Measurements from ENCODE around the gene IMMT. TPM values are rescaled to one million over a fixed set of nuclear protein-coding genes. Genes with fewer than 3 reads are reported as not detected.
"Not testable (repeated sequence)": the region's sequence is repeated elsewhere in the genome, so short reads cannot be mapped to it uniquely, and the experiment has no call there.

The IMMT gene
- total RNA-seq, 1 donor from 2014 or later = 181 TPM

GRCh38 chr2:86202336-86202692, 7.1 kb upstream of the IMMT start:
- Mint-ChIP-seq H3K27me3 (no peaks in the 10 kb centered on the region), H3K36me3 (ENCODE audit: low read depth) (peaks cover 13% of the 10 kb centered on the region), H3K4me1 (peaks cover 17% of the 10 kb centered on the region), H3K9me3 (no peaks in the 10 kb centered on the region), H3K27ac (no peak overlapping the region), H3K4me3 (no peak overlapping the region)
- DNase-seq = no peak
- intact Hi-C loops (cut with micrococcal nuclease) = no loop called here

- Mint-ChIP-seq H3K9me3 (no peaks in the 10 kb centered on the region), H3K27me3 (no peaks in the 10 kb centered on the region), H3K36me3 (ENCODE audit: low read depth) (peaks cover 9% of the 10 kb centered on the region), H3K4me1 (peaks cover 20% of the 10 kb centered on the region), H3K27ac (no peak overlapping the region), H3K4me3 (no peak overlapping the region)
- intact Hi-C loops (cut with micrococcal nuclease) = no loop called here
- no peak for DNase-seq
These were observed 6.5 kb upstream of the IMMT start for GRCh38 chr2:86201671-86202335.

- H3K9me3 Mint-ChIP-seq; H3K27ac Mint-ChIP-seq; intact Hi-C loops (cut with micrococcal nuclease); H3K27me3 Mint-ChIP-seq; H3K36me3 Mint-ChIP-seq (ENCODE audit: low read depth); DNase-seq: not testable (repeated sequence)
- peak overlapping the region; percentile 94 for H3K4me3 Mint-ChIP-seq
- peaks cover 26% of the 10 kb centered on the region for H3K4me1 Mint-ChIP-seq
These were observed 5.3 kb upstream of the IMMT start for GRCh38 chr2:86200564-86200963.

GRCh38 chr2:86199834-86200177, 4.5 kb upstream of the IMMT start:
- Mint-ChIP-seq H3K36me3 (ENCODE audit: low read depth) (peaks cover 8% of the 10 kb centered on the region), H3K4me3 (peak overlapping the region; percentile 94), H3K27ac (peak overlapping the region; percentile 94), H3K27me3 (no peaks in the 10 kb centered on the region), H3K9me3 (no peaks in the 10 kb centered on the region), H3K4me1 (peaks cover 27% of the 10 kb centered on the region)
- intact Hi-C loops (cut with micrococcal nuclease) = loop anchor here (1.0 to 10.0 kb wide), 4 partner anchors 95 to 585 kb away; partner anchors contain the start of genes C2orf68, POLR1A and USP39
- no peak for DNase-seq

GRCh38 chr2:86195808-86196387, 636 bp upstream of the IMMT start:
- H3K4me1 Mint-ChIP-seq = peaks cover 34% of the 10 kb centered on the region
- peak overlapping the region; percentile 99 for H3K4me3 Mint-ChIP-seq
- no peak for DNase-seq
- peak overlapping the region; percentile 97 for H3K27ac Mint-ChIP-seq
- H3K9me3 Mint-ChIP-seq = no peaks in the 10 kb centered on the region
- H3K36me3 Mint-ChIP-seq (ENCODE audit: low read depth) = peaks cover 22% of the 10 kb centered on the region
- H3K27me3 Mint-ChIP-seq = no peaks in the 10 kb centered on the region
- intact Hi-C loops (cut with micrococcal nuclease) = loop anchor here (1.0 to 10.0 kb wide), 6 partner anchors 11 to 581 kb away; partner anchors contain the start of genes C2orf68, PTCD3, RNF103 and USP39

- Mint-ChIP-seq H3K9me3 (no peaks in the 10 kb centered on the region), H3K36me3 (ENCODE audit: low read depth) (peaks cover 33% of the 10 kb centered on the region), H3K4me3 (peak overlapping the region; percentile 99), H3K27ac (peak overlapping the region; percentile 97), H3K27me3 (no peaks in the 10 kb centered on the region), H3K4me1 (peaks cover 40% of the 10 kb centered on the region)
- DNase-seq = peak; percentile 97
- intact Hi-C loops (cut with micrococcal nuclease) = loop anchor here (1.0 to 10.0 kb wide), 6 partner anchors 9 to 580 kb away; partner anchors contain the start of genes C2orf68, PTCD3, RNF103 and USP39
These were observed 559 bp downstream of the IMMT start for GRCh38 chr2:86194751-86195054.

- H3K27ac Mint-ChIP-seq = peak overlapping the region; percentile 97
- H3K36me3 Mint-ChIP-seq (ENCODE audit: low read depth) = peaks cover 36% of the 10 kb centered on the region
- no peaks in the 10 kb centered on the region for H3K27me3 Mint-ChIP-seq
- intact Hi-C loops (cut with micrococcal nuclease) = loop anchor here (2.0 to 10.0 kb wide), 3 partner anchors 339 to 579 kb away; partner anchors contain the start of genes C2orf68, RNF103 and USP39
- peaks cover 44% of the 10 kb centered on the region for H3K4me1 Mint-ChIP-seq
- no peaks in the 10 kb centered on the region for H3K9me3 Mint-ChIP-seq
- peak overlapping the region; percentile 99 for H3K4me3 Mint-ChIP-seq
- DNase-seq = peak; percentile 68
These were observed 1.2 kb downstream of the IMMT start for GRCh38 chr2:86193901-86194567.

GRCh38 chr2:86189782-86190416, 5.4 kb downstream of the IMMT start:
- intact Hi-C loops (cut with micrococcal nuclease) = loop anchor here (10.0 kb wide), 2 partner anchors 335 to 575 kb away; partner anchors contain the start of genes C2orf68 and USP39
- H3K27me3 Mint-ChIP-seq = no peaks in the 10 kb centered on the region
- peaks cover 67% of the 10 kb centered on the region for H3K4me1 Mint-ChIP-seq
- peaks cover 45% of the 10 kb centered on the region for H3K36me3 Mint-ChIP-seq (ENCODE audit: low read depth)
- DNase-seq = no peak
- H3K27ac Mint-ChIP-seq = peak overlapping the region; percentile 17
- H3K9me3 Mint-ChIP-seq = no peaks in the 10 kb centered on the region
- no peak overlapping the region for H3K4me3 Mint-ChIP-seq

GRCh38 chr2:86186431-86186830, 8.8 kb downstream of the IMMT start:
- peaks cover 35% of the 10 kb centered on the region for H3K36me3 Mint-ChIP-seq (ENCODE audit: low read depth)
- H3K27me3 Mint-ChIP-seq = no peaks in the 10 kb centered on the region
- H3K27ac Mint-ChIP-seq = peak overlapping the region; percentile 83
- H3K4me1 Mint-ChIP-seq = peaks cover 65% of the 10 kb centered on the region
- H3K9me3 Mint-ChIP-seq = no peaks in the 10 kb centered on the region
- H3K4me3 Mint-ChIP-seq = peak overlapping the region; percentile 63
- DNase-seq = peak; percentile 57
- intact Hi-C loops (cut with micrococcal nuclease) = no loop called here

- Mint-ChIP-seq H3K36me3 (ENCODE audit: low read depth) (peaks cover 32% of the 10 kb centered on the region), H3K9me3 (no peaks in the 10 kb centered on the region), H3K27ac (peak overlapping the region; percentile 83), H3K4me3 (peak overlapping the region; percentile 63), H3K27me3 (no peaks in the 10 kb centered on the region), H3K4me1 (peaks cover 60% of the 10 kb centered on the region)
- intact Hi-C loops (cut with micrococcal nuclease) = loop anchor here (1.0 kb wide), 1 partner anchor 10 kb away; the partner anchor contains the start of gene IMMT
- peak; percentile 72 for DNase-seq
These were observed 9.6 kb downstream of the IMMT start for GRCh38 chr2:86185517-86186212.

GRCh38 chr2:86176597-86176996, 18.7 kb downstream of the IMMT start:
- H3K4me3 Mint-ChIP-seq = no peak overlapping the region
- no peaks in the 10 kb centered on the region for H3K27me3 Mint-ChIP-seq
- H3K27ac Mint-ChIP-seq = peak overlapping the region; percentile 14
- intact Hi-C loops (cut with micrococcal nuclease) = no loop called here
- no peaks in the 10 kb centered on the region for H3K9me3 Mint-ChIP-seq
- peaks cover 63% of the 10 kb centered on the region for H3K36me3 Mint-ChIP-seq (ENCODE audit: low read depth)
- peaks cover 20% of the 10 kb centered on the region for H3K4me1 Mint-ChIP-seq
- DNase-seq = no peak

GRCh38 chr2:86175828-86176227, 19.4 kb downstream of the IMMT start:
- no peak for DNase-seq
- Mint-ChIP-seq H3K27me3 (no peaks in the 10 kb centered on the region), H3K27ac (no peak overlapping the region), H3K9me3 (no peaks in the 10 kb centered on the region), H3K4me1 (peaks cover 20% of the 10 kb centered on the region), H3K36me3 (ENCODE audit: low read depth) (peaks cover 65% of the 10 kb centered on the region), H3K4me3 (no peak overlapping the region)
- intact Hi-C loops (cut with micrococcal nuclease) = no loop called here

GRCh38 chr2:86174445-86174844, 20.8 kb downstream of the IMMT start:
- intact Hi-C loops (cut with micrococcal nuclease) = no loop called here
- H3K27ac Mint-ChIP-seq = no peak overlapping the region
- peaks cover 18% of the 10 kb centered on the region for H3K4me1 Mint-ChIP-seq
- H3K9me3 Mint-ChIP-seq = no peaks in the 10 kb centered on the region
- H3K36me3 Mint-ChIP-seq (ENCODE audit: low read depth) = peaks cover 67% of the 10 kb centered on the region
- no peaks in the 10 kb centered on the region for H3K27me3 Mint-ChIP-seq
- no peak overlapping the region for H3K4me3 Mint-ChIP-seq
- no peak for DNase-seq

Data from activated CD4-positive, alpha-beta T cell treated with anti-CD3 and anti-CD28 coated beads, Interleukin-2, amount 10 ng/mL, durations not matched to agents 24 days and 14 days (primary cell).